GM19324 (cell line): ENCODE data around the gene LRP8.

ENCODE experiments used
- ATAC-seq: cut with Tn5 transposase; IDR thresholded peaks from one replicate; pipeline ENCODE4 v1.9.1; 2021; ENCODE audit warnings: mild to moderate bottlenecking, moderate library complexity; ENCODE audit not compliant: unreplicated experiment, low FRiP score

Gene LRP8

GRCh38 chr1:53341521-53341895 is 13.6 kb upstream of the LRP8 start:
- no peak for ATAC-seq

- no peak for ATAC-seq
Observed at GRCh38 chr1:53340660-53341520, 13.0 kb upstream of the LRP8 start.

GRCh38 chr1:53339736-53340635 is 12.1 kb upstream of the LRP8 start:
- ATAC-seq, result no peak

GRCh38 chr1:53338423-53338822 is 10.6 kb upstream of the LRP8 start:
- no peak for ATAC-seq

- ATAC-seq, result no peak
Observed at GRCh38 chr1:53337499-53337898, 9.6 kb upstream of the LRP8 start.

GRCh38 chr1:53336146-53336545 is 8.3 kb upstream of the LRP8 start:
- no peak for ATAC-seq

- no peak for ATAC-seq
Observed at GRCh38 chr1:53335661-53336060, 7.8 kb upstream of the LRP8 start.

GRCh38 chr1:53334781-53335180 is 6.9 kb upstream of the LRP8 start:
- ATAC-seq, result no peak

GRCh38 chr1:53334312-53334711 is 6.4 kb upstream of the LRP8 start:
- no peak for ATAC-seq

- ATAC-seq, result no peak
Observed at GRCh38 chr1:53332833-53333232, 5.0 kb upstream of the LRP8 start.

- ATAC-seq, result no peak
Observed at GRCh38 chr1:53332186-53332564, 4.3 kb upstream of the LRP8 start.

GRCh38 chr1:53331446-53332185 is 3.7 kb upstream of the LRP8 start:
- ATAC-seq, result no peak

GRCh38 chr1:53330819-53331218 is 2.9 kb upstream of the LRP8 start:
- no peak for ATAC-seq

- ATAC-seq, result no peak
Observed at GRCh38 chr1:53328541-53329499, 950 bp upstream of the LRP8 start.

- peak; percentile 2 for ATAC-seq
Observed at GRCh38 chr1:53327182-53327913, 522 bp downstream of the LRP8 start.

- peak; percentile 25 for ATAC-seq
Observed at GRCh38 chr1:53326598-53327181, 1.2 kb downstream of the LRP8 start.

- ATAC-seq, result peak; percentile 86
Observed at GRCh38 chr1:53326088-53326597, 1.7 kb downstream of the LRP8 start.

GRCh38 chr1:53325326-53326087 is 2.4 kb downstream of the LRP8 start:
- no peak for ATAC-seq
